ENCODE measurements around the gene TMEM25.
"Not testable (repeated sequence)": the region's sequence is repeated elsewhere in the genome, so short reads cannot be mapped to it uniquely, and the experiment has no call there.

The TMEM25 gene

DNA sequence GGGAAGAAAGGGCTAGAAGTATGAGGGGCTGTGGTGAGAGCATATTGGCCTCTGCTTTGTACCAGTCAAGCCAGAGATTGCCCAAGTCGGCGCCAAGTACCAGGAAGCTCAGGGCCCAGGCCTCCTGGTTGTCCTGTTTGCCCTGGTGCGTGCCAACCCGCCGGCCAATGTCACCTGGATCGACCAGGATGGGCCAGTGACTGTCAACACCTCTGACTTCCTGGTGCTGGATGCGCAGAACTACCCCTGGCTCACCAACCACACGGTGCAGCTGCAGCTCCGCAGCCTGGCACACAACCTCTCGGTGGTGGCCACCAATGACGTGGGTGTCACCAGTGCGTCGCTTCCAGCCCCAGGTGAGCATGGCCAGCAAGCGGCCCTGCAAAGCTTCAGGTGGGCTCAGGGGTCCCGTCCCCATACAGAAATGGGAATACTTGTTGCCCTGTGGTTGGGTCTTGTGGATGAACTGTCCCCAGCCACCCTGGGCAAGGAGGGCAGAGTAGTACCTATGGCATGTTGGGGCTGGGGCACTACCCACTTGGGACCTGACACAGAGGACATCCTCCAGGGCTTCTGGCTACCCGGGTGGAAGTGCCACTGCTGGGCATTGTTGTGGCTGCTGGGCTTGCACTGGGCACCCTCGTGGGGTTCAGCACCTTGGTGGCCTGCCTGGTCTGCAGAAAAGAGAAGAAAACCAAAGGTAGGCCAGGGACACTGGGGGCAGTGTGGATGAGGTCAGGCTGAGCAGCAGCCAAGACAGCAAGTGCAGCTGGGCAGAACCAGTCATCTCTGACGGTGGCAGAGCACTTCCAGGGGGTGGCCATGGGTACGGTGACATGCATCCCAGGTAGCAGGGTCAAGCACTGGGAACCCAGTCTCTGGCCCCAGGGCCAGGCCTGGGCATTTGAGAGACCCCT is 2.1 kb downstream of the TMEM25 start:
- no peak for DNase-seq

GRCh38 chr11:118533769-118534729 is 3.1 kb downstream of the TMEM25 start:
- no peak for DNase-seq

DNA sequence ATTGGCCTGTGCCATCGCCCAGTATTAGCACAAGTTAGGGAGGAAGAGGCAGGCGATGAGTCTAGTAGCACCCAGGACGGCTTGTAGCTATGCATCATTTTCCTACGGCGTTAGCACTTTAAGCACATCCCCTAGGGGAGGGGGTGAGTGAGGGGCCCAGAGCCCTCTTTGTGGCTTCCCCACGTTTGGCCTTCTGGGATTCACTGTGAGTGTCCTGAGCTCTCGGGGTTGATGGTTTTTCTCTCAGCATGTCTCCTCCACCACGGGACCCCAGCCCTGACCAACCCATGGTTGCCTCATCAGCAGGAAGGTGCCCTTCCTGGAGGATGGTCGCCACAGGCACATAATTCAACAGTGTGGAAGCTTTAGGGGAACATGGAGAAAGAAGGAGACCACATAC is 4.3 kb downstream of the TMEM25 start:
- no peak for DNase-seq

DNA sequence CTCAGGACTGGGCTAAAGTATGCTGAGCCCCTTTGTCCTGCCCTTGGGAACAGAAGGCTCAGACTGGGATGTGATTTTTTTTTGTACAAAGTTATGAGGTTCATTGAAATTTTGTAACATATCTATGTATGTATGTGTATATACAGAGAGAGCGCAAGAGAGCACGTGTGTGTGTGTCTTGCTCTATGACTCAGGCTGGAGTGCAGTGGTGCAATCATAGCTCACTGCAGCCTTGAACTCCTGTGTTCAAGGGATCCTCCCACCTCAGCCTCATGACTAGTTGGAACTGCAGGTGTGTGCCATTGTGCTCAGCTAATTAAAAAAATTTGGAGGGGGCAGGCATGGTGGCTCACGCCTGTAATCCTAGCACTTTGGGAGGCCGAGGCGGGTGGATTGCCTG is 5.7 kb downstream of the TMEM25 start:
- no peak for DNase-seq

GRCh38 chr11:118537409-118537980 is 6.5 kb downstream of the TMEM25 start:
- DNase-seq = no peak

DNA sequence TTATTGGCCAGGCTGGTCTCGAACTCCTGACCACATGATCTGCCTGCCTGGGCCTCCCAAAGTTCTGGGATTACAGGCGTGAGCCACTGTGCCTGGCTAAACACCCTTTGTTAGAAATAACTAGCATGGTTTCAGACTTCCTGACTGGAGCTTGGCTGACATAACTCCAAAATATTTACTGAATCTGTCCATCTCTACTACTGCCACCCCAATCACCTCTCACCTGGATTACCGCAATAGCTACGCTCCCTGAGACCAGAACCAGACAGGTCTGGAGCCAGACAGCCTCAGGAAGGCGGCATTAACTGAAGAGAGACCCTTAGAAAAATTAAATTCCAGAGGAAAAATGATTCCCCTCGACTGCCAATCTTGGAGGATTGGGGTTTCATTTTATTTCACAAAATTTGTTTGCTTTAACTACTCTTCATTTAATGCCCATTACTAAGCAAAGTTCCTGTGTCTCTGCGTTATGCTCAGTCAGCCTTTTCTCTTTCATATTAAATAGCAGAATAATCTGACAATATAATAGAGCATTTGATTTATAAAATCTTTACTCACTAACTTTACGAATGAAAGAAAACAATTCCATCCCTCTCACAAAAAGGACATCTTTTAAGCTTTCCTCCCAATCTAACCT is 13.1 kb downstream of the TMEM25 start:
- no peak for DNase-seq

DNA sequence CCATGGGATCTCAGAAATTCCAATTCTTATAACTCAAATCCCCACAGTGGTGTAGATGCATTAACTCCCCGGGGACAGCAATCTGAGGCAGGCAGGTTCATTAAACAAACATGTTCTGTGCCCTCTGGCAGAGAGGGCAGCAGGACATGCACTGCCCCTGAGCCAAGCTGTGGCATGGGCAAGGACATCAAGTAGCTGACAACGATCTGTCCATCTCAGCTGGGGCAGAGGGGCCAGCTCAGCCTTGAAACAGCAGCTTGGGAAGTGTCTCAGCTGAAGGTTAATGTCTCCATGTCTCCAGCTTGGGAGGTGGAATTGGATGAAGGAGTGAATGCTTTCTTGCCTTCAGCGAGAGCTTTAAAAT is 13.6 kb downstream of the TMEM25 start:
- DNase-seq = no peak

DNA sequence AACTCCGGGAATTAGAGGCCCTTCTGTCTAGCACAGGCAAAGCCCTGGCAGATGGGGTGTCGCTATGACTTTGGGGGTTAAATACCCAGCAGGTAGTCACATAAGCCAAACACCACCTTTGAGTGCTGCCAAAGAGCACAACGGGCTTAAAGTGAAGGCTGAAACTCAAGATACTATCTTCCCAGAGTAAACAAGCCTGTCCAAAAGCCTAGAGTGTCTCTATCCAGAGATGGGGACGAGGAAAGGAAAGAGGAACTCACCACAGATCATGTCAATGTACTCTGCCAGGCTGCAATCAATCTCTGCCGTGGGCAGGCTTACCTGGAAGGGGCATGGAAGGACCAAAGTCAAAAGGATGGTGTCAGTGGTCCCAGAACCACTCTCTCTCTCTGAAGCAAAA is 14.5 kb downstream of the TMEM25 start:
- DNase-seq = no peak

- DNase-seq = no peak
Observed at GRCh38 chr11:118547132-118547531, 16.1 kb downstream of the TMEM25 start.

DNA sequence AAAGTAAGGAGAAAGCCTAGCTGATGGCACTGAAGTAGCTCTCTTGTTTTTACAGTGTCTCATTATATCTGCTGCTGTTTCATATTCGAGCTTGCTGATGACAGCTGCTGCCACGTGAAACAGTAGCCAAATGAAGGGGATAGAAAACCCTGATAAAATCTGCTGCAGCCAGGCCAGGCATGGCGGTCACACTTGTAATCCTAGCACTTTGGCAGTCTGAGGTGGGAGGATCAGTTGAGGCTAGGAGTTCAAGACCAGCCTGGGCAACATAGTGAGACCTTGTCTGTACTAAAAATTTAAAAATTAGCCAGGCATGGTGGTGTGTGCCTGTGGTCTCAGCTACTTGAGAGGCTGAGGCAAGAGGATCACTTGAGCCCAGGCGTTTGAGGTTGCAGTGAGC is 21.3 kb downstream of the TMEM25 start:
- DNase-seq = no peak

DNA sequence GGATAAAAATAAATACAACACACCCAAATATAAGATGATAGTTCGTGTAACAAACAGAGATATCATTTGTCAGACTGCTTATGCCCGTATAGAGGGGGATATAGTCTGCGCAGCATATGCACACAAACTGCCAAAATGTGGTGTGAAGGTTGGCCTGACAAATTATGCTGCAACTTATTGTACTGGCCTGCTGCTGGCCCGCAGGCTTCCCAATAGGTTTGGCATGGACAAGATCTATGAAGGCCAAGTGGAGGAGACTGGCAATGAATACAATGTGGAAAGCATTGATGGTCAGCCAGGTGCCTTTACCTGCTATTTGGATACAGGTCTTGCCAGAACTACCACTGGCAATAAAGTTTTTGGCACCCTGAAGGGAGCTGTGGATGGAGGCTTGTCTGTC is 29.8 kb downstream of the TMEM25 start:
- no peak for DNase-seq

- no peak for DNase-seq
Observed at GRCh38 chr11:118565051-118565450, 34.1 kb downstream of the TMEM25 start.

- DNase-seq = no peak
Observed at GRCh38 chr11:118569670-118570069, 38.7 kb downstream of the TMEM25 start.

DNA sequence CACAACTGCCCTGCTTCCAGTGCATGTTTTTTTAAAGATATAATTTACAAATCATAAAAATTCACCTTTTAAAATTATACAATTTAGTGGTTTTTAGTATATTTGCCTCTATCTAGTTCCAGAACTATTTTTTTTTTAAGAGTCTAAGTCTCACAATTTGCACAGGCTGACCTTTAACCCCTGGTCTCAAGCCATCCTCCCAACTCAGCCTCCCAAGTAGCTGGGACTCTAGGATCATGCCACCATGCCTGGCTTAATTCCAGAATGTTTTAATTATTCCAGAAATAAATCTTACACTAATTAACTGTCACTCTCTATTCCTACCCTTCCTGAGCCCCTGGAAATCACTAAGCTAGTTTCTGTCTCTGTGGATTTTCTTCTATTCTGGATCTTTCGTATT is 39.8 kb downstream of the TMEM25 start:
- no peak for DNase-seq

GRCh38 chr11:118571701-118572060 is 40.7 kb downstream of the TMEM25 start:
- not testable (repeated sequence) for DNase-seq

DNA sequence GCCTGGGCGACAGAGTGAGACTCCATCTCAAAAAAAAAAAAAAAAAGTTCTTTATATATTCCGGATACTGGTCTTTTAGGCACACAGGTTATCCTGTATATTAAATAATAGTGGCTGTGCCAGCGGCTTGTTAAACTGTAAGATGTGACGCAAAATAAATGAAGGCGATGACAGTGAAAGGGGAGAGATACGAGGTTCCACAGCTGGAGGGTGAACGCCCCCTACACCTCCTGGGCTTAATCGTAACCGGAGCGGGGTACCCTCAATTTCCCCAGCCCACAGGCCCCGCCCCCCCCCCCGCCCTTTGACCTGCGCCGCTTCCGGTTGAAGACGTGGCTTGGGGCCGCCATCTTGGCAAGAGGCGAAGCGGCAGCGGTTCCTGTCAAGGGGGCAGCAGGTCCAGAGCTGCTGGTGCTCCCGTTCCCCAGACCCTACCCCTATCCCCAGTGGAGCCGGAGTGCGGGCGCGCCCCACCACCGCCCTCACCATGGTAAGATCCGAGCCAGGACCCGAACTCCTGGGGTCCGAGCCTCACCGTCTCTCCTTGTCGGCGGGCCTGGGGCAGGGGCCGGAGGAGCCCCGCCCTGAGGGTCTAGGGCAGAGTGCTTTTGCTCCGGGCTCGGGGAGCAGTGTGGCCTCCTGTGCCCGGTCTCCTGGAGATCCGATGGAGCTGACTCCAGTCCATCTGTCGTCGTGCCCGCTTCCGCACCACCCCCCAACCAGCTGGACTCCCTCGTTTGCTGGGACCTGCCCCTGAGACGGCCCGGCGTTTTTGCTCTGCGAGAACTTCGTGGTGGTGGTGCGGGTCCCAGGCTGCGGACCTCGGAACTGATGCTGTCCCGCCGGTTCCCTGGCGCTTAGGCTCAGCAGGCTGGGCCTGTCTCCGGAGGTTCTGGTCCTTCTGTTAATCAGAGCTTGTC is 41.3 kb downstream of the TMEM25 start, which contains the start of gene ARCN1:
Gene ARCN1 (plus strand): TSS at position 349 of the 920 bp plus-strand sequence. CDS start 139 bp downstream, at position 488.
- DNase-seq = peak; percentile 2

GRCh38 chr11:118572981-118573550 is 42.1 kb downstream of the TMEM25 start:
- no peak for DNase-seq

DNA sequence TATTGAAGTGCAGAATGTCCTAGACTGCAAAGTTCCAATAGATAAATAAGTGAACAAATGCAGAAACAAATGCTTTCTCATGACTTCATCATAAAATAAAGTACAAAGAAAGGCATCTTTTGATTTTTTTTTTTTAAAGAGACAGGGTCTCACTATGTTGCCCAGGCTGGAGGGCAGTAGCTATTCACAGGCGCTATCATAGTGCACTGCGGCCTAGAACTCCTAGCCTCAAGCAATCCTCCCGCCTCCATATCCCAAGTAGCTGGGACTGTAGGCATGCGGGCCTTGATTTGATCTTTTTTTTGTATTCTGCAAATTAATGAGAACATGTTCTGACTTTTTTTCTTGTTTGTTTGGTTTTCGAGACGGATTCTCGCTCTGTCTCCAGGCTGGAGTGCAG is 43.6 kb downstream of the TMEM25 start:
- DNase-seq = no peak

DNA sequence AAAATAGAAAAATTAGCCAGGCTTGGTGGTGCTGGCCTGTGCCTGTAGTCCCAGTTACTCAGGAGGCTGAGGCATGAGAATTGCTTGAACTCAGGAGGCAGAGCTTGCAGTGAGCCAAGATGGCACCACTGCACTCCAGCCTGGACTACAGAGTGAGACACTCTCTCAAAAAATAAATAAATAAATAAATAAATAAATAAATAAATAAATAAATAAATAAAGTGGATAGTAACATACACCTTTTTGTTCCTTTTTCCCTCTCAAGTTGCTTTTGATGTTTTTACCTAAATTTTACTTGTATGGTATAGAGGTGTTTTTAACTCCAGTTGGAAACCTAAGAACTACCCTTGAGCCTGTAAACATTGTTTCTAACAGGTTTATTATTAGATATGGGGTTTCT is 47.0 kb downstream of the TMEM25 start:
- not testable (repeated sequence) for DNase-seq

GRCh38 chr11:118581057-118581456 is 50.1 kb downstream of the TMEM25 start:
- DNase-seq = no peak
